ENCODE measurements around the gene DIAPH2. TPM values are rescaled to one million over a fixed set of nuclear protein-coding genes. Genes with fewer than 3 reads are reported as not detected.

The DIAPH2 gene
- total RNA-seq, 2 donors from 2014 or later = 15.2 to 23.3 TPM

GRCh38 chrX:96994093-96994492 lies 309.5 kb downstream of the DIAPH2 start:
- TF ChIP-seq CTCF (IDR thresholded peaks at IDR 0.05) = no peak
- TF ChIP-seq POLR2A (IDR thresholded peaks at IDR 0.05) = no peak
- H3K9me3 ChIP-seq = no peaks in the 10 kb centered on the region
- H3K27me3 ChIP-seq = no peaks in the 10 kb centered on the region
- no peaks in the 10 kb centered on the region for H3K4me1 ChIP-seq
- ATAC-seq (no peak), DNase-seq (no peak)
- H3K36me3 ChIP-seq (replicated peaks in 1 of 2; ENCODE audit: insufficient read depth in 1 of 2, low read depth in 2 of 2) = no peaks in the 10 kb centered on the region
- 61 to 82% methylated on average over 2 of the region's 2 CpGs for WGBS, 2 donors
- intact Hi-C loops (cut with DNase I) = no loop called here
- H3K27ac ChIP-seq = no peak overlapping the region
- H3K4me3 ChIP-seq = no peak overlapping the region

- DNase-seq (no peak), ATAC-seq (no peak)
- Histone ChIP-seq H3K36me3 (replicated peaks in 1 of 2; ENCODE audit: insufficient read depth in 1 of 2, low read depth in 2 of 2) (no peaks in the 10 kb centered on the region), H3K4me3 (no peak overlapping the region), H3K27me3 (no peaks in the 10 kb centered on the region), H3K27ac (no peak overlapping the region), H3K4me1 (no peaks in the 10 kb centered on the region), H3K9me3 (no peaks in the 10 kb centered on the region)
- TF ChIP-seq CTCF (IDR thresholded peaks at IDR 0.05) (no peak), POLR2A (IDR thresholded peaks at IDR 0.05) (no peak)
- intact Hi-C loops (cut with DNase I) = no loop called here
- WGBS, 2 donors = 71 to 81% methylated on average over 4 of the region's 4 CpGs
Measured at GRCh38 chrX:96997196-96997595, 312.6 kb downstream of the DIAPH2 start.

- intact Hi-C loops (cut with DNase I) = no loop called here
- DNase-seq (no peak), ATAC-seq (no peak)
- Histone ChIP-seq H3K36me3 (replicated peaks in 1 of 2; ENCODE audit: insufficient read depth in 1 of 2, low read depth in 2 of 2) (no peaks in the 10 kb centered on the region), H3K27me3 (no peaks in the 10 kb centered on the region), H3K9me3 (no peaks in the 10 kb centered on the region), H3K4me1 (no peaks in the 10 kb centered on the region), H3K27ac (no peak overlapping the region), H3K4me3 (no peak overlapping the region)
- TF ChIP-seq POLR2A (IDR thresholded peaks at IDR 0.05) (no peak), CTCF (IDR thresholded peaks at IDR 0.05) (no peak)
Measured at GRCh38 chrX:97000682-97001368, 316.2 kb downstream of the DIAPH2 start.

- intact Hi-C loops (cut with DNase I) = no loop called here
- no peak for ATAC-seq
Measured at GRCh38 chrX:97006167-97006566, 321.5 kb downstream of the DIAPH2 start.

More at GRCh38 chrX:97006167-97006566, 321.5 kb downstream of the DIAPH2 start:
- no peak for DNase-seq
- TF ChIP-seq CTCF (IDR thresholded peaks at IDR 0.05) (no peak), POLR2A (IDR thresholded peaks at IDR 0.05) (no peak)
- Histone ChIP-seq H3K27me3 (no peaks in the 10 kb centered on the region), H3K9me3 (no peaks in the 10 kb centered on the region), H3K4me1 (no peaks in the 10 kb centered on the region), H3K36me3 (replicated peaks in 1 of 2; ENCODE audit: insufficient read depth in 1 of 2, low read depth in 2 of 2) (no peaks in the 10 kb centered on the region), H3K27ac (no peak overlapping the region), H3K4me3 (no peak overlapping the region)
- WGBS, 2 donors = 81 to 87% methylated on average over 3 of the region's 3 CpGs

All from body of pancreas (tissue), 4 donors.